HL-60 (cell line): ENCODE results near the gene PDE2A.

Source experiments
- DNase-seq, 2 experiments: peaks; one replicate each; pipeline ENCODE4 v3.0.0-alpha.2; 2010 to 2020; ENCODE audit warnings: low read depth in 1 of 2, low spot score in 1 of 2
- H3K27ac ChIP-seq: fragments of 250-450 bp; sonication (Bioruptor Pico); replicated peaks from 2 replicates; pipeline ENCODE4 v1.5.1; 2020; ENCODE audit warnings: mild to moderate bottlenecking, moderate library complexity
- H3K27me3 ChIP-seq: fragments of 250-450 bp; sonication (Bioruptor Pico); 2 replicates; pipeline ENCODE4 v1.5.1; 2021; ENCODE audit warnings: mild to moderate bottlenecking, moderate library complexity; ENCODE audit not compliant: insufficient read depth, poor library complexity, severe bottlenecking
- H3K4me3 ChIP-seq: replicated peaks from 2 replicates; pipeline ENCODE4 v1.5.1; 2011; ENCODE audit warnings: mild to moderate bottlenecking, control low read depth, low read length; ENCODE audit not compliant: insufficient read depth
- CTCF ChIP-seq: IDR thresholded peaks from one replicate; pipeline ENCODE4 v1.5.1; 2011; ENCODE audit warnings: low read length, control low read depth, inconsistent platforms; ENCODE audit not compliant: insufficient read depth
- GABPA ChIP-seq: IDR thresholded peaks from 2 replicates; pipeline ENCODE4 v1.6.1; 2012; ENCODE audit warnings: low read depth
- POLR2AphosphoS5 ChIP-seq: IDR thresholded peaks from 2 replicates; pipeline ENCODE4 v1.6.1; 2012; ENCODE audit warnings: low read depth
- REST ChIP-seq: IDR thresholded peaks from 2 replicates; pipeline ENCODE4 v1.6.1; 2012; ENCODE audit warnings: low read depth; ENCODE audit not compliant: insufficient replicate concordance
- SPI1 ChIP-seq: IDR thresholded peaks from 2 replicates; pipeline ENCODE4 v1.6.1; 2012; ENCODE audit warnings: low read depth, mild to moderate bottlenecking, borderline replicate concordance

Gene PDE2A

GRCh38 chr11:72696866-72697700 lies 22.9 kb upstream of the PDE2A start:
- Histone ChIP-seq H3K27ac (no peak overlapping the region), H3K4me3 (no peak overlapping the region), H3K27me3 (no peaks in the 10 kb centered on the region)
- TF ChIP-seq GABPA = no peak
- no peak for DNase-seq

- H3K27ac ChIP-seq = no peak overlapping the region
- no peaks in the 10 kb centered on the region for H3K27me3 ChIP-seq
- TF ChIP-seq POLR2AphosphoS5 = no peak
- no peak for TF ChIP-seq SPI1
- no peak for DNase-seq
- no peak overlapping the region for H3K4me3 ChIP-seq
These were observed 21.1 kb upstream of the PDE2A start for GRCh38 chr11:72695354-72695753.

- DNase-seq = no peak
- TF ChIP-seq POLR2AphosphoS5 = no peak
- TF ChIP-seq SPI1 = no peak
- TF ChIP-seq REST = no peak
- TF ChIP-seq CTCF = no peak
- TF ChIP-seq GABPA = no peak
- no peak overlapping the region for H3K4me3 ChIP-seq
- no peak overlapping the region for H3K27ac ChIP-seq
- H3K27me3 ChIP-seq = no peaks in the 10 kb centered on the region
These were observed 19.2 kb upstream of the PDE2A start for GRCh38 chr11:72693271-72693968.

- no peak for TF ChIP-seq POLR2AphosphoS5
- TF ChIP-seq SPI1 = no peak
- no peak for TF ChIP-seq REST
- TF ChIP-seq CTCF = no peak
- TF ChIP-seq GABPA = no peak
- Histone ChIP-seq H3K27ac (no peak overlapping the region), H3K27me3 (no peaks in the 10 kb centered on the region), H3K4me3 (no peak overlapping the region)
- DNase-seq = no peak
These were observed 18.4 kb upstream of the PDE2A start for GRCh38 chr11:72692498-72693237.
